Measurements from ENCODE around the gene CDH13. TPM values are rescaled to one million over a fixed set of nuclear protein-coding genes. Genes with fewer than 3 reads are reported as not detected.
A peak's percentile ranks its signal among the peaks of the same experiment; 100 is the strongest.

The CDH13 gene
- total RNA-seq, 1 donor from 2014 or later, result 81.1 TPM

DNA sequence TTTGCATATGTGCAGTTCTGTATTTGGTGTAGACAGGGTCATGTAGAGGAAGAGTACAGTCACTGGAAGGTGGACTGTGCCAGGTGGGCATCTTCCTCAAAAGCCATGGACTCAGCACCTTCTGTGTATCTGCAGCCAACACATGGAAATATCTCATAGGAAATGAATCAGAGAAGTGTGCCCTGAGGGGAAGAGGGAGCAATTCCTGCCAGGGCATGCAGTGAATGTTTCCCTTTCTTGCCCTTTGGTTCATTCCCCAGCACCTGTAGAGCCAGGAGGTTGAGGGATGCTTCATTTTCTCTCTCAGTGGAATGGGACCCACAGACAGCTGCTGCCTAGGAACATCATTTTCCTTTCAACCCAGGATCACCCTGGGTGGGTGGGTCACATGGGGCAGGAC is 1034.9 kb downstream of the CDH13 start:
- Mint-ChIP-seq H3K36me3 (ENCODE audit: unreplicated experiment) (peaks cover 12% of the 10 kb centered on the region), H3K4me1 (ENCODE audit: low read depth, unreplicated experiment) (no peaks in the 10 kb centered on the region), H3K27me3 (ENCODE audit: unreplicated experiment) (no peaks in the 10 kb centered on the region), H3K9me3 (ENCODE audit: unreplicated experiment) (peaks cover 5% of the 10 kb centered on the region), H3K27ac (ENCODE audit: unreplicated experiment) (no peak overlapping the region), H3K4me3 (ENCODE audit: unreplicated experiment) (no peak overlapping the region)
- no peak for DNase-seq
- TF ChIP-seq, protein P1, sequence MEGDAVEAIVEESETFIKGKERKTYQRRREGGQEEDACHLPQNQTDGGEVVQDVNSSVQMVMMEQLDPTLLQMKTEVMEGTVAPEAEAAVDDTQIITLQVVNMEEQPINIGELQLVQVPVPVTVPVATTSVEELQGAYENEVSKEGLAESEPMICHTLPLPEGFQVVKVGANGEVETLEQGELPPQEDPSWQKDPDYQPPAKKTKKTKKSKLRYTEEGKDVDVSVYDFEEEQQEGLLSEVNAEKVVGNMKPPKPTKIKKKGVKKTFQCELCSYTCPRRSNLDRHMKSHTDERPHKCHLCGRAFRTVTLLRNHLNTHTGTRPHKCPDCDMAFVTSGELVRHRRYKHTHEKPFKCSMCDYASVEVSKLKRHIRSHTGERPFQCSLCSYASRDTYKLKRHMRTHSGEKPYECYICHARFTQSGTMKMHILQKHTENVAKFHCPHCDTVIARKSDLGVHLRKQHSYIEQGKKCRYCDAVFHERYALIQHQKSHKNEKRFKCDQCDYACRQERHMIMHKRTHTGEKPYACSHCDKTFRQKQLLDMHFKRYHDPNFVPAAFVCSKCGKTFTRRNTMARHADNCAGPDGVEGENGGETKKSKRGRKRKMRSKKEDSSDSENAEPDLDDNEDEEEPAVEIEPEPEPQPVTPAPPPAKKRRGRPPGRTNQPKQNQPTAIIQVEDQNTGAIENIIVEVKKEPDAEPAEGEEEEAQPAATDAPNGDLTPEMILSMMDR (IDR thresholded peaks at IDR 0.05; ENCODE audit: partially characterized antibody, unreplicated experiment), result no peak

DNA sequence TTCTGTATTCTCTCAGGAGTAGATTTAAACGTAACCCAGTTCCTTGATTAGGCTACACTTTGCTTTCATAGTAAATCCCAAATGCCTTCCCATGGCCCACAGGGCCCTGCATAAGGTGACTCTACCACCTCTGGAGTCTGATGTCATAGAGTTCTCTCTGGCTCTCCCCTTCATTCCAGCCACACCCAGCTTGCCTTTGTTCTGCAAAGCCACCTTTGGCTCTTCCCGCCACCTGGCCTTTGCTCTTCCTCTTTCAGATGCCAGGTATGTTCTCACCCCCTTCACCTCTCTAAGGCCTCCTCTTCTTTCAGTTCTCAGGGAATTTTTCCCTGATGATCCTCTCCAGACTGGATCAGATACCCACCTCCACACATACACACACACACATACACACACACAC is 1039.7 kb downstream of the CDH13 start:
- no peak overlapping the region for H3K4me3 Mint-ChIP-seq (ENCODE audit: unreplicated experiment)
- peaks cover 14% of the 10 kb centered on the region for H3K36me3 Mint-ChIP-seq (ENCODE audit: unreplicated experiment)
- no peak overlapping the region for H3K27ac Mint-ChIP-seq (ENCODE audit: unreplicated experiment)
- DNase-seq, result no peak
- peaks cover 2% of the 10 kb centered on the region for H3K9me3 Mint-ChIP-seq (ENCODE audit: unreplicated experiment)
- H3K27me3 Mint-ChIP-seq (ENCODE audit: unreplicated experiment), result no peaks in the 10 kb centered on the region
- H3K4me1 Mint-ChIP-seq (ENCODE audit: low read depth, unreplicated experiment), result no peaks in the 10 kb centered on the region
- TF ChIP-seq, protein P1 (IDR thresholded peaks at IDR 0.05; ENCODE audit: partially characterized antibody, unreplicated experiment), result no peak

DNA sequence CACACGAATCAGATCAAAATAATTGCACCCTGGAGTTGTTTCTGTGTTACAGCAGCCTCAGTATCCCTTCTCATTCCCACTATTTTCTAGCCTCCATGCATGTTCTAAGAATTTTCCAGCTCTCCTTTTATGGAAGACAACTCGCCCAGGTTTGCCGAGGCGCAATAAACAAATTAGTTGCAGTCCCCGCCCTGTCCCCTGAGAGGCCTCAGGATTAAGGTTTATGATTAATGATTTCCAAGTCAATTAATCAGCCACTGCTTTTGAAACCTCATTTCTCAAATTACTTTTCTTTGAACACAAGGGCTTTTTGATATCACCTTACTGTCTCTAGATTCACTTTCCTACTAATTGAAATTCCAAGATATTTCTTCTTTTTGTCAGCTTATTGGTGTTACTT is 1042.7 kb downstream of the CDH13 start:
- Mint-ChIP-seq H3K27ac (ENCODE audit: unreplicated experiment) (no peak overlapping the region), H3K27me3 (ENCODE audit: unreplicated experiment) (peaks cover 1% of the 10 kb centered on the region), H3K4me1 (ENCODE audit: low read depth, unreplicated experiment) (no peaks in the 10 kb centered on the region), H3K4me3 (ENCODE audit: unreplicated experiment) (no peak overlapping the region), H3K36me3 (ENCODE audit: unreplicated experiment) (peaks cover 14% of the 10 kb centered on the region), H3K9me3 (ENCODE audit: unreplicated experiment) (peaks cover 2% of the 10 kb centered on the region)
- TF ChIP-seq, protein P1 (IDR thresholded peaks at IDR 0.05; ENCODE audit: partially characterized antibody, unreplicated experiment), result no peak
- DNase-seq, result no peak

GRCh38 chr16:83674931-83675535 is 1048.3 kb downstream of the CDH13 start:
- H3K27ac Mint-ChIP-seq (ENCODE audit: unreplicated experiment), result peak overlapping the region; percentile 94

GRCh38 chr16:83676086-83676485 is 1049.3 kb downstream of the CDH13 start:
- peak; percentile 27 for DNase-seq
- Mint-ChIP-seq H3K27me3 (ENCODE audit: unreplicated experiment) (peaks cover 12% of the 10 kb centered on the region), H3K4me3 (ENCODE audit: unreplicated experiment) (peak overlapping the region; percentile 58), H3K36me3 (ENCODE audit: unreplicated experiment) (peaks cover 6% of the 10 kb centered on the region), H3K4me1 (ENCODE audit: low read depth, unreplicated experiment) (peaks cover 18% of the 10 kb centered on the region), H3K9me3 (ENCODE audit: unreplicated experiment) (peaks cover 8% of the 10 kb centered on the region), H3K27ac (ENCODE audit: unreplicated experiment) (peak overlapping the region; percentile 94)
- TF ChIP-seq, protein P1 (IDR thresholded peaks at IDR 0.05; ENCODE audit: partially characterized antibody, unreplicated experiment), result no peak

More at GRCh38 chr16:83674931-83675535, 1048.3 kb downstream of the CDH13 start:
- Mint-ChIP-seq H3K4me1 (ENCODE audit: low read depth, unreplicated experiment) (peaks cover 14% of the 10 kb centered on the region), H3K9me3 (ENCODE audit: unreplicated experiment) (peaks cover 8% of the 10 kb centered on the region), H3K4me3 (ENCODE audit: unreplicated experiment) (peak overlapping the region; percentile 16), H3K27me3 (ENCODE audit: unreplicated experiment) (peaks cover 10% of the 10 kb centered on the region), H3K36me3 (ENCODE audit: unreplicated experiment) (peaks cover 14% of the 10 kb centered on the region)
- peak; percentile 34 for DNase-seq
- TF ChIP-seq, protein P1 (IDR thresholded peaks at IDR 0.05; ENCODE audit: partially characterized antibody, unreplicated experiment), result no peak
